PFSK-1 (cell line): Measurements from ENCODE around the gene XRCC1.

Experiments used
- POLR2AphosphoS5 ChIP-seq: IDR thresholded peaks from 2 replicates; pipeline ENCODE4 v1.6.1; 2012; ENCODE audit warnings: low read depth, mild to moderate bottlenecking, control low read depth, low read length, moderate library complexity
- REST ChIP-seq, 2 experiments: IDR thresholded peaks; 2 replicates each; pipeline versions ENCODE4 v1.6.1 to v1.8.0; 2011 to 2012; ENCODE audit warnings: low read depth in 2 of 2, low read length in 2 of 2, control low read depth in 1 of 2, inconsistent platforms in 1 of 2, mild to moderate bottlenecking in 1 of 2, moderate library complexity in 1 of 2; ENCODE audit not compliant: insufficient read depth in 1 of 2
- SIN3A ChIP-seq: IDR thresholded peaks from 2 replicates; pipeline ENCODE4 v1.6.1; 2012; ENCODE audit warnings: mild to moderate bottlenecking, low read length, moderate library complexity, borderline replicate concordance; ENCODE audit not compliant: insufficient read depth
- TAF1 ChIP-seq: IDR thresholded peaks from 2 replicates; pipeline ENCODE4 v1.6.1; 2012; ENCODE audit warnings: low read length, control low read depth, borderline replicate concordance; ENCODE audit not compliant: insufficient read depth

DNA sequence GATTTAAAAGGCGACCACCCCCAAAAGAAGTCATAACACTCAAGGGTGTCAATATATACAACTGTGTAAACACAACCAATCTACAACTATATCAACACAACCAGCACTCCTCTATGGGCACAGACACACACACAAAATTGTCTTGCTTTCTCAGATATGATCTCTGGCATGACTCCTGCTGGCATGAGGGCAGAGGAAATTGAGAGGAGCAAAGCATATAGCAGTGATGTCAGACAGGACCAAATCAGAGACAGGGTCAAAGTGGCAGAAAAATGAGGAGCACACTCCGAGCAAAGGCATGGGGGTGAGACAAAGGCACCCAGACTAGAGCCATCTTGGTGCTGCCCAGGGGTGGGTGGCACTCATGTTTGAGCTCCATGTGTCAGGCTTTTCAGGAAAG lies 11.0 kb upstream of the XRCC1 start:
- TF ChIP-seq SIN3A = no peak
- TF ChIP-seq TAF1 = no peak
- no peak for TF ChIP-seq POLR2AphosphoS5
- TF ChIP-seq REST (IDR thresholded peaks at IDR 0.05; ENCODE audit: insufficient read depth in 1 of 2, low read depth in 2 of 2, low read length in 2 of 2) = no peak
